Stimulated activated CD4-positive, alpha-beta T cell treated with anti-CD3 and anti-CD28 coated beads, TNF-alpha, amount 100 ng/mL, for 48 hours (primary cell): ENCODE measurements around the gene PAGE3.

ENCODE experiments used
- DNase-seq, 3 donors: peaks; one replicate each; pipeline ENCODE4 v3.0.0-alpha.2; 2020; ENCODE audit warnings: low read depth in 3 of 3

PAGE3 gene

GRCh38 chrX:55264816-55265215 is at the start of gene PAGE3:
TSS of gene PAGE3 (minus strand) at chrX:55264916. CDS start at chrX:55263903, 1,013 bp downstream.
- DNase-seq = no peak

GRCh38 chrX:55312655-55313054 is 47.9 kb upstream of the PAGE3 start:
- DNase-seq = no peak

GRCh38 chrX:55290963-55291362 is 26.2 kb upstream of the PAGE3 start:
- DNase-seq = no peak

GRCh38 chrX:55279832-55280231 is 15.1 kb upstream of the PAGE3 start:
- DNase-seq = no peak

GRCh38 chrX:55260806-55261205 is 3.9 kb downstream of the PAGE3 start:
- no peak for DNase-seq

GRCh38 chrX:55253528-55253927 is 11.2 kb downstream of the PAGE3 start:
- no peak for DNase-seq

- no peak for DNase-seq
Observed at GRCh38 chrX:55240788-55241340, 23.9 kb downstream of the PAGE3 start.

GRCh38 chrX:55220119-55220794 is 44.5 kb downstream of the PAGE3 start, which contains the start of gene PAGE5:
TSS of gene PAGE5 (plus strand) at chrX:55220346. CDS start at chrX:55221383, 1,037 bp downstream.
- no peak for DNase-seq

- DNase-seq = no peak
Observed at GRCh38 chrX:55213381-55213780, 51.3 kb downstream of the PAGE3 start.

- DNase-seq = no peak
Observed at GRCh38 chrX:55210931-55211677, 53.6 kb downstream of the PAGE3 start.
